Raji (cell line): ENCODE data around the gene USP43.

Experiments used
- POLR2A ChIP-seq: IDR thresholded peaks from 2 replicates; pipeline ENCODE4 v1.6.1; 2011; ENCODE audit warnings: low read depth, low read length, control low read depth; ENCODE audit not compliant: insufficient read depth

Gene USP43

GRCh38 chr17:9658593-9659211 lies 13.4 kb downstream of the USP43 start:
- TF ChIP-seq POLR2A, result no peak

GRCh38 chr17:9661027-9661426 lies 15.7 kb downstream of the USP43 start:
- TF ChIP-seq POLR2A, result no peak

- no peak for TF ChIP-seq POLR2A
Measured at GRCh38 chr17:9666461-9667050, 21.2 kb downstream of the USP43 start.

- TF ChIP-seq POLR2A, result no peak
Measured at GRCh38 chr17:9668517-9668916, 23.2 kb downstream of the USP43 start.

- no peak for TF ChIP-seq POLR2A
Measured at GRCh38 chr17:9669551-9670008, 24.3 kb downstream of the USP43 start.

- no peak for TF ChIP-seq POLR2A
Measured at GRCh38 chr17:9670596-9670995, 25.3 kb downstream of the USP43 start.

- TF ChIP-seq POLR2A, result no peak
Measured at GRCh38 chr17:9671559-9671958, 26.2 kb downstream of the USP43 start.

GRCh38 chr17:9672266-9672665 lies 26.9 kb downstream of the USP43 start:
- no peak for TF ChIP-seq POLR2A

- TF ChIP-seq POLR2A, result no peak
Measured at GRCh38 chr17:9672691-9673090, 27.4 kb downstream of the USP43 start.

- TF ChIP-seq POLR2A, result no peak
Measured at GRCh38 chr17:9676084-9676483, 30.8 kb downstream of the USP43 start.

GRCh38 chr17:9676820-9677310 lies 31.5 kb downstream of the USP43 start:
- no peak for TF ChIP-seq POLR2A

GRCh38 chr17:9677411-9677810 lies 32.1 kb downstream of the USP43 start:
- no peak for TF ChIP-seq POLR2A

GRCh38 chr17:9677896-9678295 lies 32.6 kb downstream of the USP43 start:
- TF ChIP-seq POLR2A, result no peak

GRCh38 chr17:9684955-9685621 lies 39.8 kb downstream of the USP43 start:
- TF ChIP-seq POLR2A, result no peak

GRCh38 chr17:9693755-9694154 lies 48.4 kb downstream of the USP43 start:
- no peak for TF ChIP-seq POLR2A

- no peak for TF ChIP-seq POLR2A
Measured at GRCh38 chr17:9696279-9697044, 51.1 kb downstream of the USP43 start.

- TF ChIP-seq POLR2A, result no peak
Measured at GRCh38 chr17:9700136-9700535, 54.8 kb downstream of the USP43 start.
